ENCODE results near the gene DRD2. TPM values are rescaled to one million over a fixed set of nuclear protein-coding genes. Genes with fewer than 3 reads are reported as not detected.

The DRD2 gene
- total RNA-seq, 1 experiment from 2014 or later = 0.44 TPM

- no peak overlapping the region for H3K56ac ChIP-seq (ENCODE audit: insufficient read length, low read depth, low read length)
- H2BK12ac ChIP-seq (ENCODE audit: insufficient read length, low read depth, low read length) = no peak overlapping the region
- H3K4me1 ChIP-seq (ENCODE audit: insufficient read depth, low read length) = no peaks in the 10 kb centered on the region
- H3K4me2 ChIP-seq (ENCODE audit: insufficient read depth, insufficient read length, low read length) = no peak overlapping the region
- no peak for TF ChIP-seq CTCF (conservative IDR thresholded peaks at IDR 0.05)
- no peaks in the 10 kb centered on the region for H3K23me2 ChIP-seq (ENCODE audit: insufficient read length, low read depth, low read length, poor library complexity, severe bottlenecking)
- H3K9me3 Mint-ChIP-seq = no peaks in the 10 kb centered on the region; a peak in 1 of 5 replicates
- no peak overlapping the region for H3K4me3 Mint-ChIP-seq
- H3K36me3 Mint-ChIP-seq (ENCODE audit: insufficient read depth in 1 of 3, low read depth in 3 of 3) = no peaks in the 10 kb centered on the region
- H3K27ac ChIP-seq (ENCODE audit: insufficient read length, low read depth, low read length) = no peak overlapping the region
- H3K18ac ChIP-seq (ENCODE audit: insufficient read length, low read depth, low read length) = no peak overlapping the region
- H4K5ac ChIP-seq (ENCODE audit: insufficient read length, low read depth, low read length) = no peak overlapping the region
- H3K4ac ChIP-seq (ENCODE audit: low read depth, low read length) = no peak overlapping the region
- no peak overlapping the region for H2BK15ac ChIP-seq (ENCODE audit: low read depth, low read length)
- no peak overlapping the region for H4K91ac ChIP-seq (ENCODE audit: insufficient read length, low read depth, low read length)
- H3T11ph ChIP-seq (ENCODE audit: low read length) = no peak overlapping the region
- no peak overlapping the region for H2AK5ac ChIP-seq (ENCODE audit: insufficient read length, low read length)
- peaks cover 54% of the 10 kb centered on the region for H3K27me3 Mint-ChIP-seq (ENCODE audit: low read depth)
- no peaks in the 10 kb centered on the region for H3K9me3 ChIP-seq (ENCODE audit: control insufficient read depth, low read depth, low read length)
- H2BK20ac ChIP-seq (ENCODE audit: low read depth, low read length, poor library complexity, severe bottlenecking) = no peak overlapping the region
- H3K9ac ChIP-seq (ENCODE audit: extremely low read depth, insufficient read length, low read length) = no peak overlapping the region
- no peak overlapping the region for H3K23ac ChIP-seq (ENCODE audit: insufficient read length, low read depth, low read length)
- H2AFZ ChIP-seq (ENCODE audit: low read length) = no peak overlapping the region
- no peaks in the 10 kb centered on the region for H3K79me1 ChIP-seq (ENCODE audit: insufficient read depth, low read depth, low read length, poor library complexity, severe bottlenecking)
- no peak for DNase-seq
- peaks cover 5 to 8% of the 10 kb centered on the region in 2 experiments for H3K4me1 Mint-ChIP-seq
- no peak overlapping the region for H2BK120ac ChIP-seq (ENCODE audit: low read depth, low read length, poor library complexity, severe bottlenecking)
- H3K27ac Mint-ChIP-seq = no peak overlapping the region
- no peaks in the 10 kb centered on the region for H3K79me2 ChIP-seq (ENCODE audit: insufficient read depth, low read length)
- H3K27me3 ChIP-seq (ENCODE audit: insufficient read depth, low read length) = peaks cover 5% of the 10 kb centered on the region; the same call in 1 of the 2 replicates
- H3K14ac ChIP-seq (ENCODE audit: insufficient read depth, low read length) = no peak overlapping the region
- H4K20me1 ChIP-seq (ENCODE audit: control insufficient read depth, insufficient read depth, insufficient read length) = no peaks in the 10 kb centered on the region
- no peak overlapping the region for H4K8ac ChIP-seq (replicated peaks; ENCODE audit: insufficient read length, low read depth, low read length)
- H2BK5ac ChIP-seq (ENCODE audit: insufficient read length, low read length) = no peak overlapping the region
Measured at GRCh38 chr11:113481226-113481625, 6.0 kb upstream of the DRD2 start.

Measured in H9 (cell line).